Germinal center (tissue), 1 donor: ENCODE data around the gene BCAT1.

Experiments
- DNase-seq: peaks from one replicate; pipeline ENCODE4 v3.0.0; 2012; ENCODE audit warnings: mixed read lengths, low spot score

Gene BCAT1

DNA sequence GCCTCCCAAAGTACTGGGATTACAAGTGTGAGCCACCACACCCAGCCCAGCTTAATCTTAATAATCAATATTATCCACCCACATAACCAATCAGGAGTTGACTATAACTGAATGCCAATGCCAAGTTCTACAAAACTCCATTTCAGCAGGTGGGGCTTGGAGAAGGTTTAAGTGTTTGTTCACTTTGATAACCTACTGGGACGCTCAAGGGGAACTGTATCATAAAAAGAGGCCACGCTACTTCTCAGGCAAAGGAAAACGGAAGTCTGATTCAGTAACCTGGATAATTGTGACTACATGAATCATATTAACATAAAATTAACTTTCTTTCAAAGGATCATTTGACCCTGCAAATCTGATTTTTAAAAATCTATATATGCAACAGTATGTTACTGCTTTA is 179.2 kb downstream of the BCAT1 start:
- no peak for DNase-seq

DNA sequence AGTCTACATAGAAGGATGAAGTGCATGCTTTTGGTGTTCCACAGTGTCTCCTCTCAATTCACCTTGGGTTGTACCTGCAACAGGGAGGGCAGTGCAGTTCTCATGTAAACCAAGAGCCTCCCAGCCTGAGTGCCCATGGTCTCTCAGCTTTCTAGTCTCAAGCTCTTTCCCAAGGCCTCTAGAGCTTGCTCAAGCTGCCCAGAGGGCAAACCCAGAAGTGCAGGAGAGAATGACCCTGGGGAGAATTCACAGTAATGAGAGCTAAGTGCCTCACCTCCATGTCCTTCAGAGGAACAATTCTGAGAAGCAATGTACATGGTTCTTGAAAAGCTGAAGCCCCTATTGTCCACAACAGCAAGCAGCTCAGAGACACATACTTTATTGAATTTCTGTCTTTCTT is 180.5 kb downstream of the BCAT1 start:
- DNase-seq, result no peak

DNA sequence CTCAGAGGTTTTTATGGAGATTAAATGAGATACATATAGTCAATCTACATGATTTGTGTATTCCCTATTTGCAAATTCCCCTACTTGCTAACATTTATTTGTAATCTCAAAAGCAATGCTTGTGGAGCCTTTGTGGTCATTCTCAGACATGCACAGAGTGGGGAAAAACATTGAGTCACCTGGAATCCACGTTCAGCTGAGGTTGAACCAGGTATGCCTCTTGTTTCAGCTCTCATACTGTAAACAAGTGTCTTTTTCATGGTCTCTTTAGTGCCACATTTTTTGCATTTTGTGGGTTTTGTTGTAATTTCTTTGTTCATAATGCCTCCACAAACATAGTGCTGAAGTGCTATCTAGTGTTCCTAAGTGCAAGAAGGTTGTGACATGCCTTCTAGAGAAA is 181.9 kb downstream of the BCAT1 start:
- no peak for DNase-seq

DNA sequence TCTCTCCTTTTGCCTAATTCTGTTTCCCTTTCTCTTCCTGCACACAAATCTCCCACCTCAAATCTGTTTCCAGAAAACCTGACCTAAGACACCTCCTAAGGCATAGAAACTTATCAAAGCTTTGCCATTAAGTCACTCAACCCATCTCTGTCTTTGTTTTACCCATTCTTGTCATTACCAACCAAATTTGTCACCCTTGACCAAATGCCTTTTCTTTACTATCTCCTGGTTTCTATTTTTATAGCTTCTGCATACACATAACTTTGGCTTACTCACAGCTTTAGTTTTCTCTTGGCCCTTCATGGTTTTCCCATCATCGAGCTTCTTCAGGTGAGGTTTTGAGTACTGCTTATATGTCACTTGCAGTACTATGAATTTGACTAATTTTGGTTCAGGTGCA is 184.2 kb downstream of the BCAT1 start:
- DNase-seq, result no peak

DNA sequence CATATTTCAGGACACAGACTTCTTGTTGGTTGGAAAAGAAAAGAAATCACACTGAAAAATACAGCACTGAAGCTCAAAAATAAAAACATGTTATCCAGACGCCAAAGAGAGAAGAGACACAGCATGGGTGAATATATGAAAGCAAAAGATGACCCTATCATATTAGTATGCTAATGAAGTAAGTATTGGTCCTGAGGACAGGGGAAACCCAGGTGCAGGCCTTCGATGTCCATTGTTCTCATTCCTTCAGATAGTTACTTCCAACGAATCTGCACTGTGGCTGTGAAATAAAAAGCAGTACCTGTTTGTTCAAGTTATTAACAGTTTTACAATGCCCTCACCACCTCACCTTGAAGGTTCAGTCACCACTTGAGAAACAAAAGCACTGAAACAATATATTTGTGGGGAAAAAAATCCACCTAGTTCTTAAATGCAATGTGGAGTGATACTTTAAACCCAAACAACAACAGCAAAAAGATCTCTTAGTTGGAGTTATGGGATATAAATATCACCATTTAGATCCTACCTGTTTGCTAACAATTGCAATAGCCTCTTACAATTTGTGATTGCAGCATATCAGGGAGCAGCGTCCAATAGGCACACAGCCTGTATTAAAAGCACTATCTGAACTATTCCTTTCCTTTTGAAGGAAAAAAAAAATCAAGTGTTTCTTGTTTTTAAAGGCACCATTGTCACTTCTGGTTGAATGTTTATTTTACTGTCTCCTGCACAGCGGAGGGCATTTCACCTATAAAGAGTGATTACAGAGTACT is 188.1 kb downstream of the BCAT1 start:
- no peak for DNase-seq

DNA sequence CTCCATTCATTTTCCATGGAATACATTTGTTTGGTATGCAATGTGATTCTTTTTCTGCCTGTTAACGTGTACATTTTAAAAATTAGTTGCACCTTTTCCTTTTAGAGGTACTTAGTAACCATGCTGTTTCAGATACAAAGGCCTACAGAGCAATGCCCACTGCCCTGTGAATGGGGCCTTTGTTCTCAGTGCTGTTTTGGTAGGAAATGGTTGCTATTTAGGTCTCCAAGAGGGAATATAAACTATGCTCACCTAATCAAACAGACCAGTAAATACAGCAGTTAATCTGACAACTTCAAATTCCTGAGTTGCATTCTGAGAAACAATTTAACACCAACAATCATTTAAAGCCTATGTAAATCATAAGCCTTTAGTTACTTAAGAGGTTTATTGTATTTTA is 188.7 kb downstream of the BCAT1 start:
- DNase-seq, result no peak
